Measurements from ENCODE around the gene RGS9.

Gene RGS9

GRCh38 chr17:65254166-65254565 lies 117.0 kb downstream of the RGS9 start:
- no peak overlapping the region for H3K27ac ChIP-seq (ENCODE audit: low read depth, low read length)
- no peaks in the 10 kb centered on the region for H3K9me3 ChIP-seq (ENCODE audit: control insufficient read depth in 1 of 2, low read length in 2 of 2)
- H3K36me3 ChIP-seq (ENCODE audit: control insufficient read depth in 1 of 2, insufficient read depth in 2 of 2, low read length in 2 of 2): no peaks in the 10 kb centered on the region
- H3K4me1 ChIP-seq (ENCODE audit: control insufficient read depth in 1 of 2, insufficient read depth in 2 of 2, low read length in 2 of 2): no peaks in the 10 kb centered on the region
- H3K27me3 ChIP-seq (ENCODE audit: control insufficient read depth in 1 of 2, insufficient read depth in 2 of 2, low read length in 2 of 2): peaks cover 4 to 10% of the 10 kb centered on the region in 2 donors
- no peak overlapping the region for H3K4me3 ChIP-seq (ENCODE audit: low read depth in 1 of 2, low read length in 2 of 2)
- no peak overlapping the region for H3K9ac ChIP-seq (ENCODE audit: low read depth in 1 of 2, low read length in 2 of 2)

GRCh38 chr17:65259281-65259680 lies 122.1 kb downstream of the RGS9 start:
- Histone ChIP-seq H3K27ac (ENCODE audit: low read depth, low read length) (no peak overlapping the region), H3K4me1 (ENCODE audit: control insufficient read depth in 1 of 2, insufficient read depth in 2 of 2, low read length in 2 of 2) (no peaks in the 10 kb centered on the region), H3K9ac (ENCODE audit: low read depth in 1 of 2, low read length in 2 of 2) (no peak overlapping the region), H3K36me3 (ENCODE audit: control insufficient read depth in 1 of 2, insufficient read depth in 2 of 2, low read length in 2 of 2) (no peaks in the 10 kb centered on the region), H3K9me3 (ENCODE audit: control insufficient read depth in 1 of 2, low read length in 2 of 2) (no peaks in the 10 kb centered on the region), H3K27me3 (ENCODE audit: control insufficient read depth in 1 of 2, insufficient read depth in 2 of 2, low read length in 2 of 2) (no peaks in the 10 kb centered on the region), H3K4me3 (ENCODE audit: low read depth in 1 of 2, low read length in 2 of 2) (no peak overlapping the region)

GRCh38 chr17:65259696-65260485 lies 122.7 kb downstream of the RGS9 start:
- H3K27me3 ChIP-seq (ENCODE audit: control insufficient read depth in 1 of 2, insufficient read depth in 2 of 2, low read length in 2 of 2): no peaks in the 10 kb centered on the region
- no peaks in the 10 kb centered on the region for H3K36me3 ChIP-seq (ENCODE audit: control insufficient read depth in 1 of 2, insufficient read depth in 2 of 2, low read length in 2 of 2)
- no peak overlapping the region for H3K27ac ChIP-seq (ENCODE audit: low read depth, low read length)
- H3K4me1 ChIP-seq (ENCODE audit: control insufficient read depth in 1 of 2, insufficient read depth in 2 of 2, low read length in 2 of 2): no peaks in the 10 kb centered on the region
- no peak overlapping the region for H3K9ac ChIP-seq (ENCODE audit: low read depth in 1 of 2, low read length in 2 of 2)
- no peaks in the 10 kb centered on the region for H3K9me3 ChIP-seq (ENCODE audit: control insufficient read depth in 1 of 2, low read length in 2 of 2)
- no peak overlapping the region for H3K4me3 ChIP-seq (ENCODE audit: low read depth in 1 of 2, low read length in 2 of 2)

GRCh38 chr17:65260626-65261025 lies 123.5 kb downstream of the RGS9 start:
- Histone ChIP-seq H3K27me3 (ENCODE audit: control insufficient read depth in 1 of 2, insufficient read depth in 2 of 2, low read length in 2 of 2) (no peaks in the 10 kb centered on the region), H3K9me3 (ENCODE audit: control insufficient read depth in 1 of 2, low read length in 2 of 2) (no peaks in the 10 kb centered on the region), H3K27ac (ENCODE audit: low read depth, low read length) (no peak overlapping the region), H3K9ac (ENCODE audit: low read depth in 1 of 2, low read length in 2 of 2) (no peak overlapping the region), H3K36me3 (ENCODE audit: control insufficient read depth in 1 of 2, insufficient read depth in 2 of 2, low read length in 2 of 2) (no peaks in the 10 kb centered on the region), H3K4me3 (ENCODE audit: low read depth in 1 of 2, low read length in 2 of 2) (no peak overlapping the region), H3K4me1 (ENCODE audit: control insufficient read depth in 1 of 2, insufficient read depth in 2 of 2, low read length in 2 of 2) (no peaks in the 10 kb centered on the region)

GRCh38 chr17:65261152-65261551 lies 124.0 kb downstream of the RGS9 start:
- Histone ChIP-seq H3K4me1 (ENCODE audit: control insufficient read depth in 1 of 2, insufficient read depth in 2 of 2, low read length in 2 of 2) (no peaks in the 10 kb centered on the region), H3K27ac (ENCODE audit: low read depth, low read length) (no peak overlapping the region), H3K4me3 (ENCODE audit: low read depth in 1 of 2, low read length in 2 of 2) (no peak overlapping the region), H3K9me3 (ENCODE audit: control insufficient read depth in 1 of 2, low read length in 2 of 2) (no peaks in the 10 kb centered on the region), H3K36me3 (ENCODE audit: control insufficient read depth in 1 of 2, insufficient read depth in 2 of 2, low read length in 2 of 2) (no peaks in the 10 kb centered on the region), H3K9ac (ENCODE audit: low read depth in 1 of 2, low read length in 2 of 2) (no peak overlapping the region), H3K27me3 (ENCODE audit: control insufficient read depth in 1 of 2, insufficient read depth in 2 of 2, low read length in 2 of 2) (no peaks in the 10 kb centered on the region)

- no peaks in the 10 kb centered on the region for H3K4me1 ChIP-seq (ENCODE audit: control insufficient read depth in 1 of 2, insufficient read depth in 2 of 2, low read length in 2 of 2)
- H3K36me3 ChIP-seq (ENCODE audit: control insufficient read depth in 1 of 2, insufficient read depth in 2 of 2, low read length in 2 of 2): no peaks in the 10 kb centered on the region
- no peak overlapping the region for H3K4me3 ChIP-seq (ENCODE audit: low read depth in 1 of 2, low read length in 2 of 2)
- no peaks in the 10 kb centered on the region for H3K27me3 ChIP-seq (ENCODE audit: control insufficient read depth in 1 of 2, insufficient read depth in 2 of 2, low read length in 2 of 2)
- no peaks in the 10 kb centered on the region for H3K9me3 ChIP-seq (ENCODE audit: control insufficient read depth in 1 of 2, low read length in 2 of 2)
- H3K9ac ChIP-seq (ENCODE audit: low read depth in 1 of 2, low read length in 2 of 2): no peak overlapping the region
- H3K27ac ChIP-seq (ENCODE audit: low read depth, low read length): no peak overlapping the region
Measured at GRCh38 chr17:65261682-65262636, 124.8 kb downstream of the RGS9 start.

GRCh38 chr17:65265276-65265675 lies 128.1 kb downstream of the RGS9 start:
- no peak overlapping the region for H3K4me3 ChIP-seq (ENCODE audit: low read depth in 1 of 2, low read length in 2 of 2)
- H3K4me1 ChIP-seq (ENCODE audit: control insufficient read depth in 1 of 2, insufficient read depth in 2 of 2, low read length in 2 of 2): no peaks in the 10 kb centered on the region
- H3K27me3 ChIP-seq (ENCODE audit: control insufficient read depth in 1 of 2, insufficient read depth in 2 of 2, low read length in 2 of 2): no peaks in the 10 kb centered on the region
- H3K9me3 ChIP-seq (ENCODE audit: control insufficient read depth in 1 of 2, low read length in 2 of 2): no peaks in the 10 kb centered on the region
- no peak overlapping the region for H3K27ac ChIP-seq (ENCODE audit: low read depth, low read length)
- no peak overlapping the region for H3K9ac ChIP-seq (ENCODE audit: low read depth in 1 of 2, low read length in 2 of 2)
- no peaks in the 10 kb centered on the region for H3K36me3 ChIP-seq (ENCODE audit: control insufficient read depth in 1 of 2, insufficient read depth in 2 of 2, low read length in 2 of 2)

- Histone ChIP-seq H3K4me1 (ENCODE audit: control insufficient read depth in 1 of 2, insufficient read depth in 2 of 2, low read length in 2 of 2) (no peaks in the 10 kb centered on the region), H3K36me3 (ENCODE audit: control insufficient read depth in 1 of 2, insufficient read depth in 2 of 2, low read length in 2 of 2) (no peaks in the 10 kb centered on the region), H3K4me3 (ENCODE audit: low read depth in 1 of 2, low read length in 2 of 2) (no peak overlapping the region), H3K27ac (ENCODE audit: low read depth, low read length) (no peak overlapping the region), H3K9ac (ENCODE audit: low read depth in 1 of 2, low read length in 2 of 2) (no peak overlapping the region), H3K27me3 (ENCODE audit: control insufficient read depth in 1 of 2, insufficient read depth in 2 of 2, low read length in 2 of 2) (no peaks in the 10 kb centered on the region), H3K9me3 (ENCODE audit: control insufficient read depth in 1 of 2, low read length in 2 of 2) (no peaks in the 10 kb centered on the region)
Measured at GRCh38 chr17:65268832-65269231, 131.7 kb downstream of the RGS9 start.

- Histone ChIP-seq H3K9ac (ENCODE audit: low read depth in 1 of 2, low read length in 2 of 2) (no peak overlapping the region), H3K9me3 (ENCODE audit: control insufficient read depth in 1 of 2, low read length in 2 of 2) (no peaks in the 10 kb centered on the region), H3K27ac (ENCODE audit: low read depth, low read length) (no peak overlapping the region), H3K4me3 (ENCODE audit: low read depth in 1 of 2, low read length in 2 of 2) (no peak overlapping the region), H3K4me1 (ENCODE audit: control insufficient read depth in 1 of 2, insufficient read depth in 2 of 2, low read length in 2 of 2) (no peaks in the 10 kb centered on the region), H3K27me3 (ENCODE audit: control insufficient read depth in 1 of 2, insufficient read depth in 2 of 2, low read length in 2 of 2) (no peaks in the 10 kb centered on the region), H3K36me3 (ENCODE audit: control insufficient read depth in 1 of 2, insufficient read depth in 2 of 2, low read length in 2 of 2) (no peaks in the 10 kb centered on the region)
Measured at GRCh38 chr17:65270499-65271253, 133.5 kb downstream of the RGS9 start.

GRCh38 chr17:65271296-65271695 lies 134.1 kb downstream of the RGS9 start:
- Histone ChIP-seq H3K4me1 (ENCODE audit: control insufficient read depth in 1 of 2, insufficient read depth in 2 of 2, low read length in 2 of 2) (no peaks in the 10 kb centered on the region), H3K9me3 (ENCODE audit: control insufficient read depth in 1 of 2, low read length in 2 of 2) (no peaks in the 10 kb centered on the region), H3K27ac (ENCODE audit: low read depth, low read length) (no peak overlapping the region), H3K9ac (ENCODE audit: low read depth in 1 of 2, low read length in 2 of 2) (no peak overlapping the region), H3K4me3 (ENCODE audit: low read depth in 1 of 2, low read length in 2 of 2) (no peak overlapping the region), H3K36me3 (ENCODE audit: control insufficient read depth in 1 of 2, insufficient read depth in 2 of 2, low read length in 2 of 2) (no peaks in the 10 kb centered on the region), H3K27me3 (ENCODE audit: control insufficient read depth in 1 of 2, insufficient read depth in 2 of 2, low read length in 2 of 2) (no peaks in the 10 kb centered on the region)
